ENCODE results near the gene COX19.

The COX19 gene

DNA sequence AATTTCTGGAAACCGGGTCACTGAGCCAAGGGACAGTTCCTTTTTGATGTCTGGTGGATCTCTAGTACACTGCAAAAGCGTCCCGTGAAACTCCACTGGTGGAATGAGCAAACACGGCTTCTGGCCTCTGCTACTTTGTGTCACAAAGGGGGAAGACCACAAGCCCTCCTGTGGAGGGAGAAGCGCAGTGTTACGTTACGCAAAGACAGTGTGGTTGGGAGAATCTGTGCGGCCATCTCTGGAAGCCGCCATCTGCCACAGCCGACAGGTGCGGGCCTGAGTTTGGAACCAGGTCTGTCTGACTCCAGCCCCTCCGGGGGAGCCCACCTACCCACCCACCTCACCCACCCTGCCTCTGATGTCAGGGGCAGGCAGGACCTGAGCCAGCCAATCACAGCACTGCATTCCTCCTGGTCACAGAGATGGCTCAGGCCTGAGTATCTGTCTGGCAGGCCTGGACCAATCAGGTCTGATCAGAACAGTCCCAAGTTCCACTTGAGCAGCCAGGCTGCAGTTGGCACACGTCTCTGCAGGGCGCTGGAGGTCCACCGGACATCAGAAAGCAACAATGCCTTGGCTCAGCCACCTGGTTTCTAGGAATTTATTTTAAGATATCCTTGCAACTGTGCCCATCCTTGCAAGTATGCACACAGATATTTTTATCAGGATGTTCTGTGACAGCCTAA lies 4.7 kb upstream of the COX19 start:
- H3K4me3 ChIP-seq = no peak overlapping the region
- peak overlapping the region; percentile 84 for H3K4me2 ChIP-seq
- TF ChIP-seq Cebpa-rat (IDR thresholded peaks at IDR 0.05) = 0 out of 2 replicates have a peak, but pooled peaks have one; percentile 48
- peaks cover 3% of the 10 kb centered on the region; the same call in 1 of the 2 replicates for H4K20me1 ChIP-seq
- no peaks in the 10 kb centered on the region for H3K27me3 ChIP-seq
- H3K4me1 ChIP-seq = peaks cover 96% of the 10 kb centered on the region
- H3K36me3 ChIP-seq = no peaks in the 10 kb centered on the region
- peak overlapping the region; percentile 48; the same call in 1 of the 2 replicates for H3K9ac ChIP-seq
- no peaks in the 10 kb centered on the region for H3K9me3 ChIP-seq
- H3K27ac ChIP-seq = peak overlapping the region; percentile 92

DNA sequence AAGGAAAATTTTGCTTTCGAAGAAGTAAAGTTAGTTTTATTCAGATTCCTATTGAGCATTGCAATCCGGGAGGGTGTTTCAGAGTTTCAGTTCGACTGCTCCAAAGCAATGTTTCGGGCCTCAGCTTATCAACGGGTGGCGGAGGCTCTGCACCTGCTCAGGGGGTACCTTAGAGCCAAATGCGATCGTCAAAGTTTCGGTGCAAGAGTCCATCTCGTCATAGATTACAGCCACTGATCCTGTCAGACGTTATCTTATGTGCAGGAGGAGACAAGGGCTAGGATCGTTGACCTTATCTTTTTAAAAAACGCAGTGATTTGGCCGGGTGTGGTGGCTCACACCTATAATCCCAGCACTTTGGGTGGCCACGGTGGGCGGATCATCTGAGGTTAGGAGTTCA lies 3.8 kb upstream of the COX19 start:
- Histone ChIP-seq H3K4me3 (no peak overlapping the region), H3K9ac (no peak overlapping the region), H3K27me3 (no peaks in the 10 kb centered on the region), H3K27ac (peak overlapping the region; percentile 92), H3K36me3 (no peaks in the 10 kb centered on the region), H3K9me3 (no peaks in the 10 kb centered on the region), H3K4me1 (peaks cover 87% of the 10 kb centered on the region), H4K20me1 (peaks cover 12% of the 10 kb centered on the region), H3K4me2 (peak overlapping the region; percentile 84)
- no peak for TF ChIP-seq Cebpa-rat (IDR thresholded peaks at IDR 0.05)

DNA sequence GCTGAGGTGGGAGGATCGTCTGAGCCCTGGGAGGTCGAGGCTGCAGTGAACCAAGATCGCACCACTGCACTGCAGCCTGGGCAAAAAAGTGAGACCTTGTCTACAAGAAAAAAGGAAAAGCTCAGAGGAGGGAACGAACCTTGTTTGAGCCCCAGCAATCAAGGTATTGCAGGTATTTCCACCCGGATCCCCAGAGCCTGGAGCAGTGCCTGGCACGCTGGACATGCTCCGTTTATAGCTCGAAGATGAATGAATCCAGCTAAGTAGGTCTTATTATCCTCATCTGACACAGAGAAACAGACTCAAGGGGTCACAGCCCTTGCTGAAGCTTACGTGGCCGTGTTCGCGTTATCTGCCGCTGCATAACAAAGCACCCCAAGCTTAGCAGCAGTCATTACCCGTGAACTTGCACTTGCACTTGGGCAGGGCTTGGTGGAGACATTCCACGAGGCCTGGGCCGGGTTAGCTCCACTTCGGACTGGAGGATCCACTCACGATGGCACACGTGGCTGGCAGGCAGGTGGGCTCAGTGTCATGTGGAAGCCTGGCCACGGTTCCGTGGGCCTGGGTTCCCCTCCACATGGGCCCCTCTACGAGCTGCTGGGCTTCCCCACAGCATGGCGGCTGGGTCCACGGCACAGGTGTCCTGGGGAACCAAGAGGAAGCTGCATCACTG lies 3.2 kb upstream of the COX19 start:
- Histone ChIP-seq H3K36me3 (0 out of 2 replicates have a peak, but pooled peaks cover under 1% of the 10 kb centered on the region), H3K9me3 (no peaks in the 10 kb centered on the region), H3K27ac (peak overlapping the region; percentile 92), H3K27me3 (no peaks in the 10 kb centered on the region), H4K20me1 (peaks cover 18% of the 10 kb centered on the region), H3K4me2 (peak overlapping the region; percentile 84), H3K4me1 (peaks cover 87% of the 10 kb centered on the region), H3K9ac (no peak overlapping the region; the same call in 1 of the 2 replicates), H3K4me3 (no peak overlapping the region)
- TF ChIP-seq Cebpa-rat (IDR thresholded peaks at IDR 0.05) = no peak

DNA sequence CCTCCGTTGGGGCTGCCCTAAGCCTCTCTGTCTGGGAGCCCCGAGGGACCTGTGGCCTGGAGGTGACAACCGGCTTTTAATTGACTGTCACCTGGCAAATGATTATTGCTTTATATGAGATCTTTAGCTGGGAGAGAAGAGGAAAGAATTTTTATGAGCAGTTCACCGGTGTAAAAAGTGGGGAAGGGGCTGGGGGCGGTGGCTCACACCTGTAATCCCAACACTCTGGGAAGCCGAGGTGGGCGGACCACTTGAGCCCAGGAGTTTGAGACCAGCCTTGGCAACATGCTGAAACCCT lies 2.6 kb upstream of the COX19 start:
- H3K4me2 ChIP-seq = peak overlapping the region; percentile 84
- peaks cover 23% of the 10 kb centered on the region for H4K20me1 ChIP-seq
- no peaks in the 10 kb centered on the region for H3K27me3 ChIP-seq
- H3K27ac ChIP-seq = peak overlapping the region; percentile 92
- H3K36me3 ChIP-seq = peaks cover 6% of the 10 kb centered on the region
- no peak for TF ChIP-seq Cebpa-rat (IDR thresholded peaks at IDR 0.05)
- peaks cover 87% of the 10 kb centered on the region for H3K4me1 ChIP-seq
- peak overlapping the region; percentile 2; the same call in 1 of the 2 replicates for H3K4me3 ChIP-seq
- H3K9ac ChIP-seq = peak overlapping the region; percentile 64; the same call in 1 of the 2 replicates
- H3K9me3 ChIP-seq = no peaks in the 10 kb centered on the region

DNA sequence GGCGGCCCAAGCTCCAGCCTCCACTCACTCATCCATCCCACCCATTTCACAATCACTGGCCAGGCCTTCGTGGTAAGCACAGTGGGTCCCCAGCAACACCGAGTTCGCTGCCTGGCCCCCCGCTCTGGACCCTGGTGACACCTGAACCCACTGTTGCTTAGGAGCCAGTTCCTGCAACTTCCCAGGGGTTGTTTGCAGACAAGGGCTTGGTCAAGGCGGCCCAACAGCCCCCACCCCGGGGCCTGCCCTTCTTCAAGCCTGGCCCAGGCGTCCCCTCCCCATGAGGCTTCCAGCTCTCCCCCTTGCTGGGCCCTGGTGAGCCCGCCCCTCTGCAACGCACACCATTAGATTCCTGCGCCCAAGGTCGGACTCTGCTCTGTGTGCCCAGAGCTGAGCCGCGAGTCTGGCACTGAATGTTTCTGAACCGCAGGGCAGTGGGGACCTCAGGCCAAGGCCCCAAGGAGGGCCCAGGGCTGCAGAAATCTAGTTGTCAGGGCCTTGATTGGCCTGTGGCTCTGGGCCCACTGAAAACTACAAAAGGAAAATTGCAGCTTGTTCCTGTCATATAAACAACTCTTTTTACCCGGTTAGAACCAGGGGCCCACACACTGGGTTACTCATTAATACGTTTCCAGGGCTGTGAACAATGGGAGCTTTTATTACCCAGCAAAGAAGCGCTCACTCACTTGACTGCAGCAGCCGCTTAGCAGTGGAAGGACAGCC lies 2.1 kb upstream of the COX19 start:
- Histone ChIP-seq H3K27ac (peak overlapping the region; percentile 92), H3K27me3 (no peaks in the 10 kb centered on the region), H3K4me1 (peaks cover 87% of the 10 kb centered on the region), H3K36me3 (peaks cover 11% of the 10 kb centered on the region), H3K4me2 (peak overlapping the region; percentile 84), H3K9ac (peak overlapping the region; percentile 64; the same call in 1 of the 2 replicates), H3K4me3 (peak overlapping the region; percentile 2; the same call in 1 of the 2 replicates), H4K20me1 (peaks cover 24% of the 10 kb centered on the region), H3K9me3 (no peaks in the 10 kb centered on the region)
- no peak for TF ChIP-seq Cebpa-rat (IDR thresholded peaks at IDR 0.05)

DNA sequence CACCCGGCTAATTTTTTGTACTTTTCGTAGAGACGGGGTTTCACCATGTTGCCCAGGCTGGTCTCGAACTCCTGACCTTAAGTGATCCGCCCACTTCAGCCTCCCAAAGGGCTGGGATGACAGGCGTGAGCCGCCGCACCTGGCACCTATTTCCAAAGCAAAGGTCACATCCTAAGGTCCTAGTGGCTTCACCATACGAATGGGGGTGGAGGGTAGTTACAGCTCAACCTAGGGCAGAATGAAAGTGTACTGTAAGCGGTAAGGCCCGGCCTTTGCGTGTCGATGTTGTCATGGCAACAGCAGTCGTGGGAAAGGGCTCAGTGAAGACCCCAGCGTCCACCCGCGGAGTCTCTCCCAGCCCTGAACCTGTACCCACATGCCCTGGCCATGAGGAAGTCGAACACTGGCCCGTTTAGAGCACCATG lies 1.6 kb upstream of the COX19 start:
- H3K9me3 ChIP-seq = no peaks in the 10 kb centered on the region
- H3K27me3 ChIP-seq = no peaks in the 10 kb centered on the region
- H3K36me3 ChIP-seq = peaks cover 17% of the 10 kb centered on the region
- H4K20me1 ChIP-seq = peaks cover 24% of the 10 kb centered on the region
- peak overlapping the region; percentile 84 for H3K4me2 ChIP-seq
- peak overlapping the region; percentile 92 for H3K27ac ChIP-seq
- peaks cover 87% of the 10 kb centered on the region for H3K4me1 ChIP-seq
- H3K4me3 ChIP-seq = no peak overlapping the region; the same call in 1 of the 2 replicates
- TF ChIP-seq Cebpa-rat (IDR thresholded peaks at IDR 0.05) = no peak
- H3K9ac ChIP-seq = peak overlapping the region; percentile 64; the same call in 1 of the 2 replicates

DNA sequence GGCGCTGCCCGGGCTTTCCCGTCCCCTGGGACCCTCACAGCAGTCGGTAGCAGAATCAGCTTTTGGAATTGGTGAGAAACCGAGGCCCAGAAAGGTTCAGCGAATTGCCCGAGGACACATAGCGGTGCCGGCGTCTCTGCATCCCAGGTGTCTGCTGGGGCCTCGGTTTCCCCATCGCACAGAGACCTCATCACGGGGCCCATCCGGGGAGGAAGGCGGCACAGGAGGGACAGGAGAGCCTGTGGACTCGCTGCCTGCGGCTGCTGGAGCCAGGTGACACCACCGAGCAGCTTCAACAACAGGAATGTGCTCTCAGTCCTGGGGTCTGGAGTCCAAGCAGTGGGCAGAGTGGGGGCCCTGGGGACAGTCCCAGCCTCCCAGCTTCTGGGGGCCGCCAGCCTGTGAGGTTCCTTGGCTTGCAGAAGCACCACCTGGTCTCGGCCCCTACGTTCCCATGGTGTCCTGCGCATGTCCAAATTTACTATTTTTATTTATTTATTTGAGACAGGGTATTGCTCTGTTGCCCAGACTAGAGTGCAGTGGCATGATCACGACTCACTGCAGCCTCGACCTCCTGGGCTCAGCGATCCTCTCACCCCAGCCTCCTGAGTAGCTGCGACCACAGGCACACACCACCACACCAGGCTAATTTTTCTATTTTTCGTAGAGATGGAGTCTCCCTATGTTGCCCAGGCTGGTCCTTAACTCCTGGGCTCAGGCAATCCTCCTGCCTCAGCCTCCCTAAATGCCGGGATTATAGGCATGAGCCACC lies 539 bp upstream of the COX19 start:
- no peaks in the 10 kb centered on the region for H3K9me3 ChIP-seq
- peaks cover 27% of the 10 kb centered on the region for H3K36me3 ChIP-seq
- peak overlapping the region; percentile 41; the same call in 1 of the 2 replicates for H3K9ac ChIP-seq
- peak overlapping the region; percentile 84 for H3K4me2 ChIP-seq
- H3K4me1 ChIP-seq = peaks cover 87% of the 10 kb centered on the region
- peak overlapping the region; percentile 40; the same call in 1 of the 2 replicates for H3K4me3 ChIP-seq
- TF ChIP-seq Cebpa-rat (IDR thresholded peaks at IDR 0.05) = no peak
- H3K27ac ChIP-seq = peak overlapping the region; percentile 92
- no peaks in the 10 kb centered on the region for H3K27me3 ChIP-seq
- peaks cover 24% of the 10 kb centered on the region for H4K20me1 ChIP-seq

DNA sequence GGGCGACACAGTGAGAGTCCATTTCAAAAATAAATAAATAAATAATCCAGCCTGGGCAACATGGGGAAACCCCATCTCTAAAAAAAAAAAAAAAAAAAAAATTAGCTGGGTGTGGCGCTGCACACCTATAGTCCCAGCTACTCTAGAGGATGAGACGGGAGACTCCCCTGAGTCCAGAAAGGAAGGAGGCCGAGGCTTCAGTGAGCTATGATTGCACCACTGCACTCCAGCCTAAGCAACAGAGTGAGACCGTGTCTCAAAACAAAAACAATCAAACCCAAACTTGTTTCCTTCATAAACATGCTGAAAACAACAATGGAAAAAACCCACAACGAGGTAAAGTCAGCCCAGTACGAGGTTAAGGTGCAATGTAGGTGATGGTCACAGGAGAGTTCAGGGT lies 1.2 kb downstream of the COX19 start:
- Histone ChIP-seq H3K9me3 (no peaks in the 10 kb centered on the region), H3K9ac (peak overlapping the region; percentile 97), H4K20me1 (peaks cover 39% of the 10 kb centered on the region), H3K4me2 (peak overlapping the region; percentile 92), H3K4me1 (peaks cover 87% of the 10 kb centered on the region), H3K4me3 (peak overlapping the region; percentile 96), H3K27ac (peak overlapping the region; percentile 98), H3K27me3 (no peaks in the 10 kb centered on the region), H3K36me3 (peaks cover 44% of the 10 kb centered on the region)
- TF ChIP-seq Cebpa-rat (IDR thresholded peaks at IDR 0.05) = 0 out of 2 replicates have a peak, but pooled peaks have one; percentile 21

DNA sequence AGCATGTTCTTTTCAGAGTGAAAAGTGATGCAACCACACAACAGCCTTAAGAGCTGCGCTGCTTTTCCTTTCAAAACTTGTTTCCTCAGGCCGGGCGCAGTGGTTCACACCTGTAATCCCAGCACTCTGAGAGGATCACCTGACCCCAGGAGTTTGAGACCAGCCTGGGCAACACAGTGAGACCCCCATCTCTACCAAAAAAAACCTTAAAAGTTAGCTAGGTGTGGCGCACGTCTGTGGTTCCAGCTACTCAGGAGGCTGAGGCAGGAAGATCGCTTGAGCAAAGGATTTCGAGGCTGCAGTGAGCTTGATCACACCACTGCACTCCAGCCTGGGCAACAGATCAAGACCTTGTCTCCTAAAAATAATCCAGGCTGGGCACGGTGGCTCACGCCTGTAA lies 2.0 kb downstream of the COX19 start:
- H3K4me1 ChIP-seq = peaks cover 87% of the 10 kb centered on the region
- H3K4me3 ChIP-seq = peak overlapping the region; percentile 96
- H3K4me2 ChIP-seq = peak overlapping the region; percentile 92
- peak overlapping the region; percentile 97 for H3K9ac ChIP-seq
- no peaks in the 10 kb centered on the region for H3K27me3 ChIP-seq
- H3K36me3 ChIP-seq = peaks cover 53% of the 10 kb centered on the region
- TF ChIP-seq Cebpa-rat (IDR thresholded peaks at IDR 0.05) = no peak
- H3K9me3 ChIP-seq = no peaks in the 10 kb centered on the region
- H4K20me1 ChIP-seq = peaks cover 47% of the 10 kb centered on the region
- H3K27ac ChIP-seq = peak overlapping the region; percentile 98

Measured in BLaER1 (cell line).